Activated T-cell treated with anti-CD3 and anti-CD28 coated beads for 24 hours (primary cell): ENCODE results near the gene VGF.
A peak's percentile ranks its signal among the peaks of the same experiment; 100 is the strongest.

Experiments
- DNase-seq: peaks from one replicate; pipeline ENCODE4 v3.0.0-alpha.2; 2020; ENCODE audit warnings: low read depth

Gene VGF

GRCh38 chr7:101165958-101166647, 734 bp upstream of the VGF start:
- DNase-seq, result no peak

GRCh38 chr7:101164071-101164840, 1.1 kb downstream of the VGF start:
- no peak for DNase-seq

- DNase-seq, result no peak
Observed at GRCh38 chr7:101163279-101164070, 1.9 kb downstream of the VGF start.

GRCh38 chr7:101162551-101163278, 2.7 kb downstream of the VGF start:
- no peak for DNase-seq

- DNase-seq, result no peak
Observed at GRCh38 chr7:101161692-101162471, 3.5 kb downstream of the VGF start.

- no peak for DNase-seq
Observed at GRCh38 chr7:101160910-101161309, 4.5 kb downstream of the VGF start.

GRCh38 chr7:101159696-101160674, 5.4 kb downstream of the VGF start:
- no peak for DNase-seq

GRCh38 chr7:101156866-101157589, 8.3 kb downstream of the VGF start:
- DNase-seq, result no peak

- DNase-seq, result no peak
Observed at GRCh38 chr7:101156277-101156676, 9.1 kb downstream of the VGF start.

- DNase-seq, result no peak
Observed at GRCh38 chr7:101155303-101155702, 10.1 kb downstream of the VGF start.

GRCh38 chr7:101154693-101155102, 10.7 kb downstream of the VGF start:
- DNase-seq, result no peak

GRCh38 chr7:101153969-101154692, 11.2 kb downstream of the VGF start, which contains the start of gene AP1S1:
AP1S1 (plus strand) TSS chr7:101154476; CDS start chr7:101154515, 39 bp downstream.
- DNase-seq, result peak; percentile 91

GRCh38 chr7:101151908-101152651, 13.3 kb downstream of the VGF start:
- DNase-seq, result no peak

- DNase-seq, result no peak
Observed at GRCh38 chr7:101140746-101141382, 24.5 kb downstream of the VGF start.

GRCh38 chr7:101140339-101140699, 25.1 kb downstream of the VGF start:
- no peak for DNase-seq

- peak; percentile 89 for DNase-seq
Observed at GRCh38 chr7:101138213-101138870, 27.0 kb downstream of the VGF start.
